Stimulated activated memory B cell treated with anti-CD40 and anti-IgM and Interleukin-4, amounts not matched to agents 10 μg/mL and 1 μg/mL and 100 μg/mL, for 72 hours (primary cell): ENCODE measurements around the gene SPATA31A3.
"Not testable (repeated sequence)": the region's sequence is repeated elsewhere in the genome, so short reads cannot be mapped to it uniquely, and the experiment has no call there.

ENCODE experiments used
- ATAC-seq: fragments of 150-1000 bp; cut with Tn5 transposase; 2 replicates; pipeline ENCODE4 v1.10.0; 2021
- H3K27ac Mint-ChIP-seq: one replicate; pipeline ENCODE4 v1.8.0; 2022; ENCODE audit warnings: mild to moderate bottlenecking, mixed read lengths
- H3K27me3 Mint-ChIP-seq: one replicate; pipeline ENCODE4 v1.8.0; 2022; ENCODE audit warnings: mixed read lengths
- H3K36me3 Mint-ChIP-seq: one replicate; pipeline ENCODE4 v1.8.0; 2022; ENCODE audit warnings: mixed read lengths
- H3K4me1 Mint-ChIP-seq: one replicate; pipeline ENCODE4 v1.8.0; 2022; ENCODE audit warnings: mixed read lengths
- H3K4me3 Mint-ChIP-seq: one replicate; pipeline ENCODE4 v1.8.0; 2022; ENCODE audit warnings: mild to moderate bottlenecking, moderate library complexity, mixed read lengths
- H3K9me3 Mint-ChIP-seq: one replicate; pipeline ENCODE4 v1.8.0; 2022; ENCODE audit warnings: mixed read lengths

SPATA31A3 gene

GRCh38 chr9:66992450-66992849 lies at the start of gene SPATA31A3:
SPATA31A3 (minus strand) TSS chr9:66992550; CDS start chr9:66992521, 29 bp downstream.
- H3K9me3 Mint-ChIP-seq, H3K27ac Mint-ChIP-seq, H3K27me3 Mint-ChIP-seq, H3K4me1 Mint-ChIP-seq, ATAC-seq, H3K36me3 Mint-ChIP-seq, H3K4me3 Mint-ChIP-seq: not testable (repeated sequence)

GRCh38 chr9:66952576-66952975 lies 39.8 kb downstream of the SPATA31A3 start:
- H3K4me3 Mint-ChIP-seq, H3K27ac Mint-ChIP-seq, H3K4me1 Mint-ChIP-seq, H3K27me3 Mint-ChIP-seq, ATAC-seq, H3K9me3 Mint-ChIP-seq, H3K36me3 Mint-ChIP-seq: not testable (repeated sequence)

- not testable (repeated sequence) for H3K9me3 Mint-ChIP-seq, H3K4me1 Mint-ChIP-seq, H3K27ac Mint-ChIP-seq, ATAC-seq, H3K36me3 Mint-ChIP-seq, H3K27me3 Mint-ChIP-seq, H3K4me3 Mint-ChIP-seq
These were observed 49.8 kb downstream of the SPATA31A3 start for GRCh38 chr9:66942400-66943155.

GRCh38 chr9:66939878-66940830 lies 52.2 kb downstream of the SPATA31A3 start:
- not testable (repeated sequence) for H3K36me3 Mint-ChIP-seq, H3K9me3 Mint-ChIP-seq, H3K4me3 Mint-ChIP-seq, ATAC-seq, H3K27me3 Mint-ChIP-seq, H3K27ac Mint-ChIP-seq, H3K4me1 Mint-ChIP-seq

- ATAC-seq, H3K9me3 Mint-ChIP-seq, H3K36me3 Mint-ChIP-seq, H3K4me3 Mint-ChIP-seq, H3K4me1 Mint-ChIP-seq, H3K27me3 Mint-ChIP-seq, H3K27ac Mint-ChIP-seq: not testable (repeated sequence)
These were observed 54.0 kb downstream of the SPATA31A3 start for GRCh38 chr9:66938322-66938721.

GRCh38 chr9:66937662-66938061 lies 54.7 kb downstream of the SPATA31A3 start:
- not testable (repeated sequence) for H3K27ac Mint-ChIP-seq, H3K27me3 Mint-ChIP-seq, ATAC-seq, H3K4me1 Mint-ChIP-seq, H3K4me3 Mint-ChIP-seq, H3K9me3 Mint-ChIP-seq, H3K36me3 Mint-ChIP-seq
